ENCODE data around the gene CDK9.

DNA sequence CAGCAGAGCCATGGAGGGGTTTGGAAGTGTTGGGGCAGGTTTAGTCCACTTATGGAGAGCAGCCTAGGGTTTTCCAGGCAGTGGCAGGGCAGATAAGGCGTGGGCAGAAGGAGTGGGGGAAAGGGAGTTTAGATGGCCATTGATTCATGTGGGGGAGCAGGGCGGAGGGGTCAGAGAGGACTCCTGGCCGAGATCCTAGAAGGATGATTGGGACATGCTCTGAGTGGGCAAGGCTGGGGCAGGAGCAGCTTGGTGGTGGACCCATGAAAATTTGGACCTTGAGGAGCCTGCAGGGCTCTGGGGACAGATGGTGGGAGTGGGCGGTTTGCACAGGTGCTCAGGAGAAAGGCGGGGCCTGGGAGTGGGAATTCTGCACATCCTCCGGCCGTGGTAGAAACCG, 32.7 kb upstream of the CDK9 start:
- TF ChIP-seq, protein P1, sequence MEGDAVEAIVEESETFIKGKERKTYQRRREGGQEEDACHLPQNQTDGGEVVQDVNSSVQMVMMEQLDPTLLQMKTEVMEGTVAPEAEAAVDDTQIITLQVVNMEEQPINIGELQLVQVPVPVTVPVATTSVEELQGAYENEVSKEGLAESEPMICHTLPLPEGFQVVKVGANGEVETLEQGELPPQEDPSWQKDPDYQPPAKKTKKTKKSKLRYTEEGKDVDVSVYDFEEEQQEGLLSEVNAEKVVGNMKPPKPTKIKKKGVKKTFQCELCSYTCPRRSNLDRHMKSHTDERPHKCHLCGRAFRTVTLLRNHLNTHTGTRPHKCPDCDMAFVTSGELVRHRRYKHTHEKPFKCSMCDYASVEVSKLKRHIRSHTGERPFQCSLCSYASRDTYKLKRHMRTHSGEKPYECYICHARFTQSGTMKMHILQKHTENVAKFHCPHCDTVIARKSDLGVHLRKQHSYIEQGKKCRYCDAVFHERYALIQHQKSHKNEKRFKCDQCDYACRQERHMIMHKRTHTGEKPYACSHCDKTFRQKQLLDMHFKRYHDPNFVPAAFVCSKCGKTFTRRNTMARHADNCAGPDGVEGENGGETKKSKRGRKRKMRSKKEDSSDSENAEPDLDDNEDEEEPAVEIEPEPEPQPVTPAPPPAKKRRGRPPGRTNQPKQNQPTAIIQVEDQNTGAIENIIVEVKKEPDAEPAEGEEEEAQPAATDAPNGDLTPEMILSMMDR (conservative IDR thresholded peaks at IDR 0.05; ENCODE audit: low read depth in 2 of 2): no peak
- TF ChIP-seq POLR2AphosphoS5 (IDR thresholded peaks at IDR 0.05; ENCODE audit: low read depth) (no peak), NANOG (IDR thresholded peaks at IDR 0.05; ENCODE audit: borderline replicate concordance) (no peak), STAT1 (IDR thresholded peaks at IDR 0.05; ENCODE audit: unreplicated experiment) (no peak), EZH2 (IDR thresholded peaks at IDR 0.05; ENCODE audit: low read depth, unreplicated experiment) (no peak), CREB1 (CRISPR knock-in tag; IDR thresholded peaks at IDR 0.05; ENCODE audit: low read depth) (no peak), EZH2phosphoT487 (IDR thresholded peaks at IDR 0.05; ENCODE audit: unreplicated experiment) (no peak), JUNB (IDR thresholded peaks at IDR 0.05; ENCODE audit: unreplicated experiment) (no peak), ZNF331 (CRISPR knock-in tag; IDR thresholded peaks at IDR 0.05; ENCODE audit: low read depth) (no peak), ZNF114 (CRISPR knock-in tag; IDR thresholded peaks at IDR 0.05) (no peak)
- TF ChIP-seq, protein P2, sequence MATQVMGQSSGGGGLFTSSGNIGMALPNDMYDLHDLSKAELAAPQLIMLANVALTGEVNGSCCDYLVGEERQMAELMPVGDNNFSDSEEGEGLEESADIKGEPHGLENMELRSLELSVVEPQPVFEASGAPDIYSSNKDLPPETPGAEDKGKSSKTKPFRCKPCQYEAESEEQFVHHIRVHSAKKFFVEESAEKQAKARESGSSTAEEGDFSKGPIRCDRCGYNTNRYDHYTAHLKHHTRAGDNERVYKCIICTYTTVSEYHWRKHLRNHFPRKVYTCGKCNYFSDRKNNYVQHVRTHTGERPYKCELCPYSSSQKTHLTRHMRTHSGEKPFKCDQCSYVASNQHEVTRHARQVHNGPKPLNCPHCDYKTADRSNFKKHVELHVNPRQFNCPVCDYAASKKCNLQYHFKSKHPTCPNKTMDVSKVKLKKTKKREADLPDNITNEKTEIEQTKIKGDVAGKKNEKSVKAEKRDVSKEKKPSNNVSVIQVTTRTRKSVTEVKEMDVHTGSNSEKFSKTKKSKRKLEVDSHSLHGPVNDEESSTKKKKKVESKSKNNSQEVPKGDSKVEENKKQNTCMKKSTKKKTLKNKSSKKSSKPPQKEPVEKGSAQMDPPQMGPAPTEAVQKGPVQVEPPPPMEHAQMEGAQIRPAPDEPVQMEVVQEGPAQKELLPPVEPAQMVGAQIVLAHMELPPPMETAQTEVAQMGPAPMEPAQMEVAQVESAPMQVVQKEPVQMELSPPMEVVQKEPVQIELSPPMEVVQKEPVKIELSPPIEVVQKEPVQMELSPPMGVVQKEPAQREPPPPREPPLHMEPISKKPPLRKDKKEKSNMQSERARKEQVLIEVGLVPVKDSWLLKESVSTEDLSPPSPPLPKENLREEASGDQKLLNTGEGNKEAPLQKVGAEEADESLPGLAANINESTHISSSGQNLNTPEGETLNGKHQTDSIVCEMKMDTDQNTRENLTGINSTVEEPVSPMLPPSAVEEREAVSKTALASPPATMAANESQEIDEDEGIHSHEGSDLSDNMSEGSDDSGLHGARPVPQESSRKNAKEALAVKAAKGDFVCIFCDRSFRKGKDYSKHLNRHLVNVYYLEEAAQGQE (IDR thresholded peaks at IDR 0.05; ENCODE audit: unreplicated experiment): no peak
- TF ChIP-seq, protein P3, sequence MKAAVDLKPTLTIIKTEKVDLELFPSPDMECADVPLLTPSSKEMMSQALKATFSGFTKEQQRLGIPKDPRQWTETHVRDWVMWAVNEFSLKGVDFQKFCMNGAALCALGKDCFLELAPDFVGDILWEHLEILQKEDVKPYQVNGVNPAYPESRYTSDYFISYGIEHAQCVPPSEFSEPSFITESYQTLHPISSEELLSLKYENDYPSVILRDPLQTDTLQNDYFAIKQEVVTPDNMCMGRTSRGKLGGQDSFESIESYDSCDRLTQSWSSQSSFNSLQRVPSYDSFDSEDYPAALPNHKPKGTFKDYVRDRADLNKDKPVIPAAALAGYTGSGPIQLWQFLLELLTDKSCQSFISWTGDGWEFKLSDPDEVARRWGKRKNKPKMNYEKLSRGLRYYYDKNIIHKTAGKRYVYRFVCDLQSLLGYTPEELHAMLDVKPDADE (IDR thresholded peaks at IDR 0.05): no peak
